CD4-positive, alpha-beta T cell treated with Interleukin-12 subunit alpha and Interleukin-12 subunit beta, for 1 hour (primary cell): Measurements from ENCODE around the gene ELANE.

Source experiments
- DNase-seq: peaks from one replicate; pipeline ENCODE4 v3.0.0-alpha.2; 2020

Gene ELANE

DNA sequence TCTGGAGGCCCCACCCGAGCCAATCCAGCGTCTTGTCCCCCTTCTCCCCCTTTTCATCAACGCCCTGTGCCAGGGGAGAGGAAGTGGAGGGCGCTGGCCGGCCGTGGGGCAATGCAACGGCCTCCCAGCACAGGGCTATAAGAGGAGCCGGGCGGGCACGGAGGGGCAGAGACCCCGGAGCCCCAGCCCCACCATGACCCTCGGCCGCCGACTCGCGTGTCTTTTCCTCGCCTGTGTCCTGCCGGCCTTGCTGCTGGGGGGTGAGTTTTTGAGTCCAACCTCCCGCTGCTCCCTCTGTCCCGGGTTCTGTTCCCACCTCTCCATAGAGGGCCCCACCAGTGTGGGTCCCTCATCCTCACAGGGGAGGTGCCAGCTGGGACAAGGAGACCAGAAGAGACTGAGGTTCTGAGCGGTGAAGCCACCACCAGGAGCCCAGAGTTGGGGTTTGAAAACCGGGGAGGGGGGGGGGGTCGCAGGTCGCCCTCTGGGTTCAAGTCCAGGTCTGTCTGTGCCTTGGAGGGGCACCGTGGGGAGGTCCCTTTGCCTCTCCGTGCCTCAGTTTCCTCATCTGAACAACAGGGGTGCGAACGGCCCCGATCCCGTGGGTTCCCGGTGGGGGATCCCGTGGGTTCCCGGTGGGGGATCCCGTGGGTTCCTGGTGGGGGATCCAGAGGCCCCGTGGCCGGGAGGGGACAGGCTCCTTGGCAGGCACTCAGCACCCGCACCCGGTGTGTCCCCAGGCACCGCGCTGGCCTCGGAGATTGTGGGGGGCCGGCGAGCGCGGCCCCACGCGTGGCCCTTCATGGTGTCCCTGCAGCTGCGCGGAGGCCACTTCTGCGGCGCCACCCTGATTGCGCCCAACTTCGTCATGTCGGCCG is at the start of gene ELANE:
Gene ELANE (plus strand): TSS at position 168 of the 878 bp plus-strand sequence. CDS start 26 bp downstream, at position 194.
- no peak for DNase-seq

DNA sequence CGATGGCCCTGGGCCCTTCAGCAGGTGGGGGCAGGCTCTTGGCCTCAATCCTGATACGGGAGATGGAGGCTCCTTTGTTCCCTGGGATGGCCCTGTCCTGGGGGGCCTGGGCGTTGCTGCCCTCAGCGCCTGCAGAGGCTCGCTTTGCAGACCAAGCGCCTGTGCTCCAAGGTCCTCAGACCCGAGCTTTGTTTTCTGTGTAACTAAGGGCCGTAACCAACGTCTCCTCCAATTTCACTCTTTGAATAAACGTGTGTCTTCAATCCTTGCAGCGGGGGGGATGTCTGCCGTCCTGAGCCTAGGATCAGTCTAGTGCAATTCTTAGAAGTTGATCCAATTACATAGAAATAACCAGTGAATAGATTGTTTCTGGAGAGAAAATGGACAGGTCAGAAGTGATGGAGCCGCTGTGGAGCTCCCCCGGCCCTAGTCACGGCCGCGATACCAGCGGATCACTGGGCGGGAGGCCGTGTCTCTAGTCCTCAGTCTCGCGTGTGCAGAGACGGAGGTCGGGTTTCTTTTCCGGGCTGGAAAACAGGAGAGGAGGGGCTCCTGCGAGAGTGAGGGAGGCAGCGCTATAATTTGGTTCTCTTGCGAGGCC is 49.5 kb upstream of the ELANE start:
- DNase-seq, result no peak

DNA sequence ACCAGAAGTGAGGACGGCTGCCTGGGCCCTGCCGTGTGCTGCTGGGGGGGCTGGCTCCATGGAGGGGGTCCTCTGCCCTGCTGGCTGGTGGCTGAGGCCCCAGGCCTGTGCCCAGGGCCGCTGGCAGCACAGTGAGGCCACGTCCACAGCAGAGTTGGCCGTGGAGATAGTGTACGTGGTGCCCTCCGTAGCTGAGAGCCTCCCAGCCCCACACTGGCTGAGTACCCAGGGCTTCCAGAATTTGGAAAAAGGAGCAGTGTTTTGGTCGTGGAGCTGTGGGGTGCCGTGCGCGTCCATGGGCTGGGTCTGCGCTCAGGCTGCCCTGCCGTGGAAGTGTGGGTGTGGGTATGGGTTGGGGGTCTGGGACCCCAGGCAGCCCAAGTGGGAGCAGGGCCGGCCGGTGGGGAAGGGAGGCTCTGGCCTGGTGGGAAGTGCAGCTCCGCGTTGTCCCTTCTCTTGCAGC is 49.0 kb upstream of the ELANE start:
- no peak for DNase-seq

- no peak for DNase-seq
Observed at GRCh38 chr19:803686-804418, 48.3 kb upstream of the ELANE start.

GRCh38 chr19:804419-805165 is 47.5 kb upstream of the ELANE start:
- no peak for DNase-seq

- no peak for DNase-seq
Observed at GRCh38 chr19:805166-805551, 46.9 kb upstream of the ELANE start.

DNA sequence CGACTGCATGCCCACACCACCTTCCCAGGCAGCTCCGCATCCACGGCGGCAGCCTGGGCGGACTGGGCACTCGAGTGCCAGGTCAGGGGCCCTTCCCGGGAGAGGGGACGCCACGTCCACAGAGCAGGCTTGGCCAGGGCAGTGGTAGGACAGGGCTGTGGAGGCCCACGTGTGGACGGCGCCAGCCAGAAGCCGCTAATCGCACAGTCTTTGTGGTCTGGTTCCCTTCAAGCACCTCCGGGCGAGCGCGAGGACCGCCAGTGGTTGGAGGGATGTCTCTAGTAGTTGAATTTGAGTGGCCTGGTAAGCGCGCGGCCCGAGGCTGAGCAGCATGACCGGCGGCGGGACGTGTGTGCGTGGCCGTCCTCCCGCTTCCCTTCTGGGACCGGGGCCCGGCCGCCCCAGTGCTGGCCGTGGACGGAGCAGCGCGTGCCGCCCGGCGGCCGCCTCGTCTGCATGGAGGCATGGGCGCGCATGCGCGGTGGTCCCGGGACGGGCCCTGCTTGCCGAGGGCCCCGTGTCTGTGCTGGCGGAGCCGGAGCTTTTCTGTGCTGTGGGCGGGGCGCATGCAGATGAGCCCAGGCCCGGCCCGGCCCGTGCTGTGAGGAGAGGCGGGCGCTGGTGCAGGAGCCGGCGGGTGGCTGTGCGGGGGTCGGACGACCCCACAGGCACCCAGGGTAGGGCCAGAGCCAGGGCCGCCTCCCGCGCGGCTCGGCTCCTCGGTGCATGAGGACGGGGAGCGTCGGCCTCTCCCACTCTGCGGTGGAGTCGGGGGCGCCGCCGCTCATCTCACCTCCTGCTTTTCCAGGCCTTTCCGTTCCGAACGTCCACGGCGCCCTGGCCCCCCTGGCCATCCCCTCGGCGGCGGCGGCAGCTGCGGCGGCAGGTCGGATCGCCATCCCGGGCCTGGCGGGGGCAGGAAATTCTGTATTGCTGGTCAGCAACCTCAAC is 46.2 kb upstream of the ELANE start:
- DNase-seq, result no peak

- no peak for DNase-seq
Observed at GRCh38 chr19:806815-807421, 45.2 kb upstream of the ELANE start.

DNA sequence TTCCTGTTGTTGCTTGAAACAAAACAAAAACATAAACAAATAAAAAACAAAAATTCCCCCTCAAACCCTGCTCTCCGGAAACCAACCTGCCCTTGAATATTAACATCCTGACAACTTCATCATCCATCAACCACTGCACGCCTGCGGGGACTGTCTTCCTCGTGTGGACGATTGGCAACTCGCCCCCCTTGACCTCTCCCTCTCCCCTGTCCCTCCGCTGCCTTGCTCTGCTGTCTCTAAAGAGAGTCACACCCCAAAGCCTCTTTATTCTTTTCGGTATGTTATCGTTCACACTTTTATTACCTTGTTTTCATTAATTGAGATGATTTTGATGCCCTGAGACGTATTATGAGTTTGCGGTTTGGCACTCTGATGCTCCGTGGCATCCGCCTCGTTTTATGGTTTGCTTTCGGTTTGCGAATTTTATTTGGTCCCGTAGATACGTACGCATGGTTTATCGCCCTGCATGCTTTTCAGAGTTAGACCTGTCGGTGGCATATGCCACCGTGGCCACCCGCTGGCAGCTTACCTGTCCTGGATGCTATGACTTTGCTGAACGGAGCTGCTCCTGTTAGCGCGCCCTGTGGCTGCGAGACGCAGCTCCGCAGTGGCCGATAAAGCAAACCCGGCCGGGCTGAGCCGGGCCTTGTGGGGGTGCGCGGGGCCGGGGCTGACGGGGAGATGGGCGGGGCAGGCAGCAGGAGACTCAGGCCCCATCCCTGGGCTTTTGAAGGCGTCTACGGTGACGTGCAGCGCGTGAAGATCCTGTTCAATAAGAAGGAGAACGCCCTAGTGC is 44.3 kb upstream of the ELANE start:
- no peak for DNase-seq

DNA sequence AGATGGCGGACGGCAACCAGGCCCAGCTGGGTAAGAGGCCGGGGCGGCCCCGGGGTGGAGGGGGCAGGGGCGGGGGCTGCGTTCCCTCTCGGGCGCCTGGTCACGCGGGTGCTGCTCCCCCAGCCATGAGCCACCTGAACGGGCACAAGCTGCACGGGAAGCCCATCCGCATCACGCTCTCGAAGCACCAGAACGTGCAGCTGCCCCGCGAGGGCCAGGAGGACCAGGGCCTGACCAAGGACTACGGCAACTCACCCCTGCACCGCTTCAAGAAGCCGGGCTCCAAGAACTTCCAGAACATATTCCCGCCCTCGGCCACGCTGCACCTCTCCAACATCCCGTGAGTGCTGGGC is 43.7 kb upstream of the ELANE start:
- no peak for DNase-seq

GRCh38 chr19:810077-810855 is 41.8 kb upstream of the ELANE start:
- DNase-seq, result no peak

GRCh38 chr19:810883-811489 is 41.1 kb upstream of the ELANE start:
- no peak for DNase-seq

GRCh38 chr19:811506-812048 is 40.5 kb upstream of the ELANE start:
- no peak for DNase-seq

DNA sequence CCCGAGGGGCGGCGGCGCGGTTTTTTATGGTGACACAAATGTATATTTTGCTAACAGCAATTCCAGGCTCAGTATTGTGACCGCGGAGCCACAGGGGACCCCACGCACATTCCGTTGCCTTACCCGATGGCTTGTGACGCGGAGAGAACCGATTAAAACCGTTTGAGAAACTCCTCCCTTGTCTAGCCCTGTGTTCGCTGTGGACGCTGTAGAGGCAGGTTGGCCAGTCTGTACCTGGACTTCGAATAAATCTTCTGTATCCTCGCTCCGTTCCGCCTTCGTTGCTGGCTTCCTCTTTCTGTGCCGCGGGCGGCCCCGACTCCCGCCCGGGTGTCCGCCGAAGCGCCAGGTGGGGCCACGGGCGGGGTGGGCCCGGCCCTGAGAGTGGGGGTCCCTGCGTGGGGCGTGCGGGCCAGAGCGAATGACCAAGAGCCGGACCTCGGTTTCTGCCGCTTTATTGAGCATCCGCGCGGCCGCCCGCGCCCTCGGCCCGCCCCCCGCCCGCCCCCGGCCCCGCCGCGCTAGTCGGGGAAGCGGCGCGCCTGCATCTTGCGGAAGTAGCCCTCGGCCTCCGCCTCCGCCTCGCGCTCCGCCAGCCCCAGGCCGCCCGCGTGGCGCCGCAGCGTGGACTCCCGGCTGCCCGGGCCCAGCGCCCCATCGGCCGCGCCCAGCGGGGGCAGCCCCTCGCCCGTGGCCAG is 39.9 kb upstream of the ELANE start:
- no peak for DNase-seq

DNA sequence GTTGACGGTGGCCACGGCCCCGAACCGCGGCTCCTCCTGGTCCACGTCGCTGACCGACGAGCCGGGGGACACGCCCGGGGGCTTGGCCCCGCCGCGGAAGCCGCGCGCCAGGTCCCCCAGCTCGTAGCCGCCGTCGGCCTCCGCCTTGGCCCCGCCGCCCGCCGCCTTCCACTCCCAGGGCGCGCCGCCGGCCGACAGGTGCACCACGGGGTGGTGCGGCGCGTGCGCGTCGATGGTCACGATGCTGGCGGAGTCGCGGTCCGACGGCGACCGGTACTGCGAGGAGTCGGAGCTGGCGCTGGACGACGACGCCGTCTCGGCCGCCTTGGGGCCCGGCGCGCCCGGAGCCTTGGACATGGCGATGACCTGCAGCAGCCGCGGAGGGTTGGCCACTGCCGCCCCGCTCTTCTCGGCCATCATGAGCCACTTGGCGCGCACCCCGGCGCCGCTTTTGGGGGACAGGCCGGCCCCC is 39.3 kb upstream of the ELANE start:
- DNase-seq, result no peak

GRCh38 chr19:813219-814151 is 38.6 kb upstream of the ELANE start:
- DNase-seq, result no peak
